RWPE2 (cell line): ENCODE measurements around the gene RNMT.

Source experiments
- ATAC-seq: fragments of 200-7000 bp; cut with Tn5 transposase; 3 replicates; pipeline ENCODE4 v1.9.1; 2021; ENCODE audit warnings: low read depth
- DNase-seq: peaks from one replicate; pipeline ENCODE4 v3.0.0-alpha.2; 2020; ENCODE audit warnings: low spot score
- H3K27ac ChIP-seq: fragments of 450-650 bp; 2 replicates; pipeline ENCODE4 v1.5.1; 2017; ENCODE audit warnings: mild to moderate bottlenecking; ENCODE audit not compliant: poor library complexity, severe bottlenecking
- H3K27me3 ChIP-seq: fragments of 250-450 bp; sonication (Bioruptor Pico); 2 replicates; pipeline ENCODE4 v1.5.1; 2021; ENCODE audit warnings: mild to moderate bottlenecking, moderate library complexity; ENCODE audit not compliant: insufficient read depth, poor library complexity, severe bottlenecking
- H3K36me3 ChIP-seq: fragments of 250-450 bp; sonication (Bioruptor Pico); 2 replicates; pipeline ENCODE4 v1.5.1; 2020; ENCODE audit warnings: low read depth, mild to moderate bottlenecking, moderate library complexity
- H3K4me1 ChIP-seq: fragments of 250-450 bp; sonication (Bioruptor Pico); 2 replicates; pipeline ENCODE4 v1.5.1; 2021; ENCODE audit warnings: mild to moderate bottlenecking, moderate library complexity; ENCODE audit not compliant: insufficient read depth, poor library complexity, severe bottlenecking
- H3K4me3 ChIP-seq: fragments of 250-450 bp; sonication (Bioruptor Pico); 2 replicates; pipeline ENCODE4 v1.5.1; 2021; ENCODE audit warnings: mild to moderate bottlenecking, moderate library complexity; ENCODE audit not compliant: severe bottlenecking
- H3K9me3 ChIP-seq: fragments of 250-450 bp; sonication (Bioruptor Pico); 2 replicates; pipeline ENCODE4 v1.5.1; 2021; ENCODE audit warnings: mild to moderate bottlenecking, moderate library complexity; ENCODE audit not compliant: severe bottlenecking
- TF ChIP-seq, protein P1 (sequence below): fragments of 450-650 bp; IDR thresholded peaks from one replicate; pipeline ENCODE4 v1.5.1; 2017; ENCODE audit warnings: mild to moderate bottlenecking, moderate library complexity; ENCODE audit not compliant: poor library complexity, severe bottlenecking

Gene RNMT

DNA sequence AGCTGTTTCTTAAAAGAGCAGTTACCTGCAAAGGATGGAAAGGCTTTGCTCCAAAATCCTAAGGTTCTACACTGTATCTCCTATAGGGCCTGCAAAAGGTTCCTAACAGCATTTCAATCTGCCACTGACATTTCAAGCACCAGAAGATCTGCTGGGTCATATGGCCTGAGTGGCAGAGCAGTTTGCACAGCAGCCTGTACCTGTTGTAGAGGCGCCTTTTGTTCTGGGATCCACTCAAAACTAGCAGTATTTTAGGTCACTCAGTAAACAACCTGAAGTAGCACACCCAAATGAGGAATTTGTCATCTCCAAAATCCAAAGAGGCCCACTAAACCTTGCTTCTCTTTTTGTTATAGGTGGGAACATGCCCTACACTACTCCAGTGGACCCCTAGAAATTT lies 6.3 kb upstream of the RNMT start:
- TF ChIP-seq, protein P1, sequence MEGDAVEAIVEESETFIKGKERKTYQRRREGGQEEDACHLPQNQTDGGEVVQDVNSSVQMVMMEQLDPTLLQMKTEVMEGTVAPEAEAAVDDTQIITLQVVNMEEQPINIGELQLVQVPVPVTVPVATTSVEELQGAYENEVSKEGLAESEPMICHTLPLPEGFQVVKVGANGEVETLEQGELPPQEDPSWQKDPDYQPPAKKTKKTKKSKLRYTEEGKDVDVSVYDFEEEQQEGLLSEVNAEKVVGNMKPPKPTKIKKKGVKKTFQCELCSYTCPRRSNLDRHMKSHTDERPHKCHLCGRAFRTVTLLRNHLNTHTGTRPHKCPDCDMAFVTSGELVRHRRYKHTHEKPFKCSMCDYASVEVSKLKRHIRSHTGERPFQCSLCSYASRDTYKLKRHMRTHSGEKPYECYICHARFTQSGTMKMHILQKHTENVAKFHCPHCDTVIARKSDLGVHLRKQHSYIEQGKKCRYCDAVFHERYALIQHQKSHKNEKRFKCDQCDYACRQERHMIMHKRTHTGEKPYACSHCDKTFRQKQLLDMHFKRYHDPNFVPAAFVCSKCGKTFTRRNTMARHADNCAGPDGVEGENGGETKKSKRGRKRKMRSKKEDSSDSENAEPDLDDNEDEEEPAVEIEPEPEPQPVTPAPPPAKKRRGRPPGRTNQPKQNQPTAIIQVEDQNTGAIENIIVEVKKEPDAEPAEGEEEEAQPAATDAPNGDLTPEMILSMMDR = no peak
- H3K36me3 ChIP-seq = peaks cover 16% of the 10 kb centered on the region

DNA sequence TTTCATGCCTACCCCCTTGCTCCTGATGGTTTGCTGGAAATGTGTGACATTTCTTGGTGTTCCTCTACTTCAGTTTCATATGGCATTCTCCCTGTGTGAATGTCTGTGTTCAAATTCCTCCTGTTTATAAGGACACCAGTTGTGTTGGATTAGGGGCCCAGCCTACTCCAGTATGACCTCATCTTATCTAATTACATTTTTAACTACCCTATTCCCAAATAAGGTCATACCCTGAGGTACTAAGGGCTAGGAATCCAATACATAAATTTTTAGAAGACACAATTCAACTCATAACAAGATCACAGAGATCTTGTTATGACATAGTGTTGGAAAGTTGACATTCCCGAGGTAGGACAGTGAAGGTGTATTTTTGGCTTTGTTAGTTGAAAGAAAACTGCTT lies 5.6 kb upstream of the RNMT start:
- TF ChIP-seq, protein P1 = no peak
- DNase-seq (no peak), ATAC-seq (no peak)
- peaks cover 18% of the 10 kb centered on the region for H3K36me3 ChIP-seq
- H3K27me3 ChIP-seq = no peaks in the 10 kb centered on the region
- no peak overlapping the region for H3K4me3 ChIP-seq
- peaks cover 12% of the 10 kb centered on the region for H3K4me1 ChIP-seq
- no peak overlapping the region for H3K27ac ChIP-seq
- no peaks in the 10 kb centered on the region for H3K9me3 ChIP-seq

More for the DNA sequence above, 6.3 kb upstream of the RNMT start:
- Histone ChIP-seq H3K27me3 (no peaks in the 10 kb centered on the region), H3K9me3 (no peaks in the 10 kb centered on the region), H3K4me1 (peaks cover 12% of the 10 kb centered on the region), H3K4me3 (no peak overlapping the region), H3K27ac (no peak overlapping the region)
- DNase-seq (no peak), ATAC-seq (no peak)

DNA sequence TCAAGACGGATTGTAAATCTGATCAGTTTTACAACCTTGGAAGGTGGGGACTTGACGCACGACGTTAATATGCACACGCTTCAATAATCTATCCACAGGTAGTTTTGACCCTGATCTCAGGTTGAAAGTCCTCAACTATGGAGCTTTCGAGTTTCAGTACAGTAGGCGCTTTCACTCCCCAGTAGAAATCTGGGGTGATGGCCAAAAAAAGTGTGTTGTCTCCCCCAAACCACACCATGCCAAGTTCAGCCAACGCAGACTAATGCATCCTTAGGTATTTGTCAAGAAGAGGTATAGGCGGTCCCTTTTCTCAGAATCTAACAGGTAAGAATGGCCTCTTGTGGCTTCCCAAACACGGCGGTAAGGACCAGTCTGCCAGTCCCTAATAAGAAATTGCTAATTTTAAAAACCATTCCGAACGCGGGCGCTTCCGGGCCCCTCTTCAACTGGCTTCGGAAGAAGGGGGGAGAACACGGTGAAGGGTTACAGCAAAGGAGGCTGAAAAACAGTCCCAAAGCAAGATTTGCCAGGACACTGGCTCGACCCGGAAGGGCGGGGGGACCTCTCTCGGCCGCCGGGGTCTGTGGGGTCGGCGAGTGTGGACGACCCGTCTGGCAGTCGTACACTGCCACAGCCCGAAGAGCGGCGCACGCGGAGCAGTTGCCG lies 774 bp upstream of the RNMT start:
- peak overlapping the region; percentile 66 for H3K27ac ChIP-seq
- no peak for DNase-seq
- peak; percentile 5; the same call in 2 of the 3 replicates for ATAC-seq
- TF ChIP-seq, protein P1 = no peak
- H3K36me3 ChIP-seq = peaks cover 18% of the 10 kb centered on the region; the same call in 1 of the 2 replicates
- H3K27me3 ChIP-seq = no peaks in the 10 kb centered on the region
- H3K4me3 ChIP-seq = peak overlapping the region; percentile 70
- H3K4me1 ChIP-seq = peaks cover 16% of the 10 kb centered on the region
- no peaks in the 10 kb centered on the region for H3K9me3 ChIP-seq

DNA sequence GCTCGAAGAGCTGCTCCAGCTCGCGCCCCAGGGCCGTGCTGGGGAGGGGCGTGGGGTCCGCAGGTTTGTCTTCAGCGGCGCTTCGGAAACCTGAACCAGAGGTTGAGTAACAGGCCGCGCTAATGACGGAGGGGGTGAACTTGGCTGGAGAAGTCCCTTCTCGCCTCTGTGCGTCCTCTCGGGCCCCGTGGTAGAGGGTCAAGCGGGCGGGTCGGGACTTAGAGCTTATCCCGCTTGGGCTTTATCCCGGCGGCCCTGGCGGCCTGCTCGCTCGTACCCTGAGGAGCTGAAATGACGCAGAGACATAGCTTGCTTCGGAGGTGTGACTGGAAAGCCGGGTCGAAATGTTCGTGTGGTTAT lies 479 bp downstream of the RNMT start:
- peaks cover 26% of the 10 kb centered on the region for H3K36me3 ChIP-seq

DNA sequence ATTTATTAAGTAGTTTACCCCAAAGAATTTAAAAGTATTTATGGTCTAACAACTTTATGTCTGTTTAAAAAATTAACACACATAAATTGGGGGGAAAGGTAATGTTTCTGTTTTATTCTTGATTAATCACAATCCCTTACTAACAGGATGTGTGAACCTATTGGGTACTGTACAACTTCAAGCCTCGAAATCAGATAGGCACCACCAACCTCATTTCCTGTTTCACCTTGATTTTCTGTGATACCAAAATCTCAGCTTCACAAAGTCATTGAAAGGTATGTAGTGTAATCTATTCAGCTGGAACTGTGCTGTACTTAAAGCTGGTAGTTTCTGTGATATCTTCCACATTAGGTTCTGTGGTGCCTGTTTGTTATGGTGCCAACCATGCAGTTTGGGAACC lies 4.0 kb downstream of the RNMT start:
- ATAC-seq (no peak), DNase-seq (no peak)
- H3K36me3 ChIP-seq = peaks cover 46% of the 10 kb centered on the region
- no peaks in the 10 kb centered on the region for H3K27me3 ChIP-seq
- H3K9me3 ChIP-seq = no peaks in the 10 kb centered on the region
- TF ChIP-seq, protein P1 = no peak
- peaks cover 4% of the 10 kb centered on the region for H3K4me1 ChIP-seq
- H3K27ac ChIP-seq = no peak overlapping the region
- no peak overlapping the region for H3K4me3 ChIP-seq

More for the DNA sequence above, 479 bp downstream of the RNMT start:
- ATAC-seq (peak; percentile 48), DNase-seq (peak; percentile 58)
- no peaks in the 10 kb centered on the region for H3K27me3 ChIP-seq
- peak overlapping the region; percentile 66 for H3K27ac ChIP-seq
- H3K9me3 ChIP-seq = no peaks in the 10 kb centered on the region
- TF ChIP-seq, protein P1 = no peak
- H3K4me1 ChIP-seq = peaks cover 16% of the 10 kb centered on the region
- peak overlapping the region; percentile 70 for H3K4me3 ChIP-seq
